ENCODE results near the gene KLHL21.
A peak's percentile ranks its signal among the peaks of the same experiment; 100 is the strongest.

KLHL21 gene

GRCh38 chr1:6624710-6625583 is 22.3 kb upstream of the KLHL21 start, which contains the start of gene THAP3:
TSS of gene THAP3 (plus strand) at chr1:6624868. CDS start at chr1:6625219, 351 bp downstream.
- peak; percentile 90 for DNase-seq (ENCODE audit: low spot score)

GRCh38 chr1:6623269-6623965 is 20.7 kb upstream of the KLHL21 start:
- DNase-seq (ENCODE audit: low spot score): no peak

GRCh38 chr1:6622396-6623152 is 19.9 kb upstream of the KLHL21 start:
- no peak for DNase-seq (ENCODE audit: low spot score)

GRCh38 chr1:6621429-6622391 is 19.0 kb upstream of the KLHL21 start:
- no peak for DNase-seq (ENCODE audit: low spot score)

GRCh38 chr1:6619045-6619444 is 16.4 kb upstream of the KLHL21 start:
- no peak for DNase-seq (ENCODE audit: low spot score)

- DNase-seq (ENCODE audit: low spot score): no peak
Observed at GRCh38 chr1:6614929-6615785, 12.5 kb upstream of the KLHL21 start.

- peak; percentile 58 for DNase-seq (ENCODE audit: low spot score)
Observed at GRCh38 chr1:6614019-6614928, 11.6 kb upstream of the KLHL21 start.

GRCh38 chr1:6613361-6614018 is 10.8 kb upstream of the KLHL21 start, which contains the start of gene PHF13:
TSS of gene PHF13 (plus strand) at chr1:6613731. CDS start at chr1:6614067, 336 bp downstream.
- peak; percentile 97 for DNase-seq (ENCODE audit: low spot score)

- DNase-seq (ENCODE audit: low spot score): peak; percentile 67
Observed at GRCh38 chr1:6612641-6613360, 10.1 kb upstream of the KLHL21 start.

GRCh38 chr1:6603915-6604558 is 1.4 kb upstream of the KLHL21 start:
- peak; percentile 82 for DNase-seq (ENCODE audit: low spot score)

- peak; percentile 32 for DNase-seq (ENCODE audit: low spot score)
Observed at GRCh38 chr1:6603238-6603914, 707 bp upstream of the KLHL21 start.

- peak; percentile 49 for DNase-seq (ENCODE audit: low spot score)
Observed at GRCh38 chr1:6601923-6602668, 573 bp downstream of the KLHL21 start.

- DNase-seq (ENCODE audit: low spot score): peak; percentile 65
Observed at GRCh38 chr1:6601049-6601922, 1.4 kb downstream of the KLHL21 start.

GRCh38 chr1:6600410-6601048 is 2.1 kb downstream of the KLHL21 start:
- DNase-seq (ENCODE audit: low spot score): no peak
